NCI-H2227 treated with DMSO at 0.1 percent for 48 hours (cell line): ENCODE measurements around the gene KLK12.
A peak's percentile ranks its signal among the peaks of the same experiment; 100 is the strongest.
"Not testable (repeated sequence)": the region's sequence is repeated elsewhere in the genome, so short reads cannot be mapped to it uniquely, and the experiment has no call there.

Experiments
- DNase-seq: peaks from one replicate; lab custom pipeline; 2025; lab: John Stamatoyannopoulos, UW

The KLK12 gene

DNA sequence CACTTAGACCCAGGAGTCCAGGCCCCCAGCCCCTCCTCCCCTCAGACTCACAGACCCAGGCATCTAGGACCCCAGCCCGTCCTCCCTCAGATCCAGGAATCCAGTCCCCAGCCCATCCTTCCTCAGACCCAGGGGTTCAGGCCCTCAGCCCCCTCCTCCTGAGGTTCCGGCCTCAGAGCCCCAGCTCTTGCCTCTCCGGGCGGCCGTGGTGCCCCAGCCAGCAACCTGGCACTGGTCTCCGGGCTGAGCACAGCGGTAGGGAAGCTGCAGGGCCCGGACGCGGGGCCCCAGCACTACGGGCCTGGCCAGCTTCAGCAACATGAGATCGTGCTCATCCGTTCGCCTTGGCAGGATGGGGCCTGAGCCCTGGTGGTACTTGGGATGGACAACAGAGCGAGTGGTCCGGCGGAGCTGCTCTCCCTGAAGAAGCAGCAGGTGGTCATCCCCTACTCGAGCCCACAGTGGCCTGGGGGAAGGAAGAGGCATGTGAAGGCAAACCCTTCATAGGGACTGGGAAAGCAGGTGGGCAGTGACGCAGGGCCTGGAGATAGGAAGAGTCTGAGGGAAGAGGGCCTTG lies 19.0 kb downstream of the KLK12 start:
- DNase-seq: no peak

GRCh38 chr19:51014242-51014641 lies 20.6 kb downstream of the KLK12 start:
- DNase-seq: no peak

- no peak for DNase-seq
These were observed 22.1 kb downstream of the KLK12 start for GRCh38 chr19:51012661-51013190.

GRCh38 chr19:51010066-51010795 lies 24.6 kb downstream of the KLK12 start:
- no peak for DNase-seq

DNA sequence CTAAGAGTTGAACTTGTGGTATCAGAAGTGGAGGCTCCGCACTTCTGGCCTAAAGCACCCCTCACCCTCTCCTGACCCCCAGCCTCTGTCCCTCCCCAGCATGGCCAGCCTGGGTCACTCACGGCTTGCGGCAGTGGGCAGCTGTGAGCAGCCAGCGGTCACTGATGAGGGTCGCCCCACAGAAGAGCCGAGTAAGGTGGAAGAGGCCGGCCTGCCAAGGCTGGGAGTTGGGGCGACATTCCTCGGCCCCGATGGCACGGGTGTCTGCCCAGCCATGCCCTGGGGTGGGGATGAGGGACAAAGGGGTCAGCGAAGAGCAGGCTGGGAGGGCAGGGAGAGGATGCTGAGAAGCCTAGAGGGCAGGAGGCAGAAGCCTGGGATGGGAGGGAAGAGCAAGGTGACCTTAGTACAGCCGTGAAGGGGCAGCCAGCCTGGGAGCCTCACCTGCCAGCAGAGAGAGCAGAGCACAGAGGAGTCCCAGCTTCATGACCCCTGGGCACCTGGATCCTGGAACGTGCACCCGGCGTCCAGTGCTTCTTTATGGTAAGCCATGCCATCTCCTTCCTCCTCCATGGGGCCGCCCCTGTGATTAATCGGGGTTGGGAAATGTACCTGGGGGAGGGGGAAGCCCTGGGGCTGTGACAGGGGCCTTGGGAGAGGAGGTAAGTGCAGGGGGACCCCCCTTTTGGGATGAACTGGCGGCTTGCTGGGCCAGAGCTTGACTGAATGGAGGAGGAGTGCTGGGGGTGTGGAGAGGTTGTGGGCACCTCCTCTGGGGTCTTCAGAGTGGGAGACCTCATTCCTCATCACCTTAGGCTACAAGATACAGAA lies 25.5 kb downstream of the KLK12 start:
- no peak for DNase-seq

DNA sequence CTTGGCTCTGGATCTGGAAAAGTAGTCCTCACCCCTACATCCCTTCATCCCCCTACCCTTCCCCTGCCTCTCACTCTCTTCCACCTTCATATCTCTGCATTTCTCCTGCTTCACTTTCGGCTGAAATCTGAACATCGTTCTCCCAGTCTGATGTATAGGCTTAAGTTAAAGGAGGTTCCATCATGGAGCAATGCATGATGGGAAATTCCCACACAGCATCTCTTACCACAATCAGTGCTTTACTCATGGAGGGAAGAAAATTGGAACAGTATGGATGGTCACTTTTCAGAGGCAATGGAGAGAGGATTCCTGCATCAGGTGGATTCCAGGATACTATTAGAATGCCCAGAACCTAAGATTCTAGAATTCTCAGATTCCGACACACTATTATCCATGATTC lies 27.3 kb downstream of the KLK12 start:
- no peak for DNase-seq

DNA sequence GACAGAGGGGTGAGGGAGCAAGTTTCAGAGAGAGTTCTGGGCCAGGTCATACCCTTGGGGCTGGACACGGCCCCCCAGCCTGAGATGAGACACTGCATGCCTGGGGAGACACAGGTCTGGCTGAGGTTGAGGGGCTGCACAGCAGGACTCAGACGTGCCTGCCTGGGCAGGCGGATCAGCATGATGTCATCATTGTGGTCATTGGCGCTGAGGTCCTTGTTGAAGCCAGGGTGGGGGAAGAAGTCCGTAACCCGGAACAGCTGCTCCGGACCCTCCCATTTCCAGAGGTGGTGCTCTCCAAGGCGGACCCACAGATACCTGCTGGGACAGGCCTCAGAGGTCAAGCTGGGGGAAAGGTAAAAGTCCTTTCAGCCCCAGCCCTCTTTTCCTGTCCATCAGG lies 28.4 kb downstream of the KLK12 start:
- no peak for DNase-seq

DNA sequence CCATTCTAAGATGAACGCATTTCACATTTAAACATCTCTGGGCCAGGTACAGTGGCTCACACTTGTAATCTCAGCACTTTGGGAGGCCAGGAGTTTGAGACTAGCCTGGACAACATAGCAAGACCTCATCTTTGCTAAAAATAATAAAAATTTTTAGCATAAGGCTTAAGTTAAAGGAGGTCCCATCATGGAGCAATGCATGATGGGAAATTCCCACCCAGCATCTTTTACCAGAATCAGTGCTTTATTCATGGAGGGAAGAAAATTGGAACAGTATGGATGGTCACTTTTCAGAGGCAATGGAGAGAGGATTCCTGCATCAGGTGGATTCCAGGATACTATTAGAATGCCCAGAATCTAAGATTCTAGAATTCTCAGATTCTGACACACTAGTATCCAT lies 29.6 kb downstream of the KLK12 start:
- no peak for DNase-seq

GRCh38 chr19:51003316-51003715 lies 31.5 kb downstream of the KLK12 start:
- no peak for DNase-seq

DNA sequence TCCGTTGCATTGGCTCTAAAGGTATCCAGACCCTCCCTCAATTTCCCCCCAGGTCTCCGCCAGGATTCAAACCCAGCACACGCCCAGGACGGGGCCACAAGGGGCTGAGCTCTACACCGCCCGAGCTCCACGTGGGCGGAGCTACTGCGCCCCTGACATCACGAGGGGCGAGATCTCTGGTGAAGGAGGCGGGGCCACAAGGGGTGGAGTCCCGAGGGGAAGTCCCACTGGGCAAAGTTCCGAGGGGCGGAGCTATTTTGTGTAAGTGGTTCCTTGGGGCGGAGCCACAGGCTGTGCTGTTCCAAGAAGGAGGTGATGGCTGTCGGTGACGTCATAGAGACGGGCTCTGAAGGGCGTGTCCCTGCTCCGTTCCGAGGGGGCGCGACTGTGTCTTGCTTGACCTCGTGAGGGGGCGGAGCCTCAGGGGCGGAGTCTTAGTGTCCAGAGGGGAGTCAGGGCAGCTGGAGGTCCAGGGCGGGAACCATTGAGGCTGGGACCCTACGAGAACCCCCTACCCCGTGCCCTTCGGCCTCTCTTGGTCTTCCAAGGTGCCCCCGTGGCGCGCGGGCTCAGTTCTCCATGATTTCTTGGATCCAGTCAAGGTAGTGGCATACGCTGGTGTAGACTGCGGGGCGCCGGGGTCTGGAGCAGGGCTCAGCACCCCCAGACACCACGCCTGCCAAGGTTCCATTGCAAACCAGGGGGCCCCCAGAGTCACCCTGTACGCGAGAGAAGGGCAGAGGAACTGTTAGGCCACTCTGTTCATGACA lies 32.1 kb downstream of the KLK12 start:
- peak; percentile 2 for DNase-seq

DNA sequence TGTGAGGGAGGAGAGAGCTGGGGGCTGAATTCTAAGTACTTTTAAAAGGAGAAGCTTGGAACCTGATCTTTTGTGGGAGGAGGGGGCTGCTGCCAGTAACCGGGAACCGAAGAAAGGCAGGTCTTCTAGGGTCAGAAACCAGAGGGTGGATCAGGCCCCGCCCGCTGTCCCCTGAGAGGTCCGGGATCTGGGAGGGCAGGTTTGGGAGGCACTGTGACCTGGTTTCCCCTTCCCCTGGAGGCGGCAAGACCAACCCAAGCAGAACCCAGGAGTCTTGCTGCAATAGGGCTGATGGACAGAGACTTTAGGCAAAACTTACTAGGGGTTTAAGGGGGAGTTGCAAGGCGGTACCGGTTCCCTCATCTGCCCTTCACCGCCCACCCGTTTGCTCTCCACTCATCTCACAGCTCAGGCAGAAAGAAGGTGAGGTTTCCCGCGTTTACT lies 32.7 kb downstream of the KLK12 start:
- DNase-seq: no peak

DNA sequence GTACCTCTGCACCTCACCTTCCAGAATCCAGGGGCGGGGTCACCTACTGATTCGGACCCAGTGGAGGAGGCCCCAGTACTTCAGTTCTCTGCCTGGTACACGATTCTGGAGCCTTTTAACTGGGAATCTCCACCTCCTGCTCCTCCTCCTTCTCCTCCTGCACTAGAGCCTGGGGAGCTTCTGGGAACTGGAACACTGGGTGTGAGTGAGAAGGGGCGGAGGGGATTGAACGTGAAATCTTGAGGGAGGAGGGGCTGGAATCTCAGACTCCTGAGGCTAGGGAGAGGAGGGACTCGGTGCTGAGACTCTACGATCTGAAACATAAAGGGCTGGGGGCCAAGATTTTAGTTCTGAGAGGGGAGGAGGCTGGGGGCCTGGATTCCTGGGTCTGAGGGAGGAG lies 33.3 kb downstream of the KLK12 start, which contains the start of gene KLK8:
Gene KLK8, minus strand, starts transcription at position 90 of the 400 bp plus-strand sequence. CDS start 437 bp downstream, outside the sequence.
- no peak for DNase-seq

GRCh38 chr19:51000981-51001380 lies 33.8 kb downstream of the KLK12 start:
- DNase-seq: no peak

GRCh38 chr19:51000426-51000825 lies 34.4 kb downstream of the KLK12 start:
- DNase-seq: no peak

DNA sequence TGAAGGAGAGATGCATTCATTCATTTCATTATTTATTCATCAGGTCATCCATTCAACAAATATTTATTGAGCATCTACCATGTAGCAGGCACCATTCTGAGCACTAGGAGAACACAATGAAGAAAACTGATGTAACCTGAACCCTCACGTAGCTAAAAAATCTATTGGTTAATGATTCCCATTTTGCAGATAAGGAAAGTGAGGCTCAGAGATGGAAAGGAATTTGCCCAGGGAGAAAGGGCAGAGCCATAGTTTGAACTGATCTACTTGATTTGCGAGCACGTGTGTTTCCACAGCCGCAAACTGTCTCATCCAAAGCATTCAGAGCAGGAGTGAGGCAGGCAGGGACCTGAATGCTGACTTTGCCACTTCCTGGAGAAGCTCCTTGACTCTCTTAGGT lies 36.1 kb downstream of the KLK12 start:
- no peak for DNase-seq

GRCh38 chr19:50998061-50998460 lies 36.7 kb downstream of the KLK12 start:
- DNase-seq: no peak

DNA sequence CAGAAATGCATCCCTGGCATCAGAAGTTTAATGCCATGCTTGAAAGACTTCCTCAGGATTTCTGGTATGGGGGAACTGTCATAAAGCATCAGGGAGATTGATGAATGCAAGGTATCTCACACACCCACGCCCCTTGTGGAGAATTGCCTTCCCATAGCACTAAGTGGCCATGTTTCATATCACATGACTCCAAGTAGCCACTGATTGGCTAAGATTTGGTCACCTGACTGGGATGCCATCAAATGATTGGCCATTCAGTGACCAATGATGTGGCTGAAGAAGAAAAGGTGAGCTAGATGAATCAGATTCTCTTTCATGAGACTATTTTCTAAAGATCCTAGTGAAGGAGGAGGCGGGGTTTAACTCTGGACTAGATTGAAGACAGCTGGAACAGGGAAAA lies 40.7 kb downstream of the KLK12 start:
- DNase-seq: no peak

- no peak for DNase-seq
These were observed 42.2 kb downstream of the KLK12 start for GRCh38 chr19:50992666-50993035.

- not testable (repeated sequence) for DNase-seq
These were observed 50.4 kb downstream of the KLK12 start for GRCh38 chr19:50984416-50984815.

DNA sequence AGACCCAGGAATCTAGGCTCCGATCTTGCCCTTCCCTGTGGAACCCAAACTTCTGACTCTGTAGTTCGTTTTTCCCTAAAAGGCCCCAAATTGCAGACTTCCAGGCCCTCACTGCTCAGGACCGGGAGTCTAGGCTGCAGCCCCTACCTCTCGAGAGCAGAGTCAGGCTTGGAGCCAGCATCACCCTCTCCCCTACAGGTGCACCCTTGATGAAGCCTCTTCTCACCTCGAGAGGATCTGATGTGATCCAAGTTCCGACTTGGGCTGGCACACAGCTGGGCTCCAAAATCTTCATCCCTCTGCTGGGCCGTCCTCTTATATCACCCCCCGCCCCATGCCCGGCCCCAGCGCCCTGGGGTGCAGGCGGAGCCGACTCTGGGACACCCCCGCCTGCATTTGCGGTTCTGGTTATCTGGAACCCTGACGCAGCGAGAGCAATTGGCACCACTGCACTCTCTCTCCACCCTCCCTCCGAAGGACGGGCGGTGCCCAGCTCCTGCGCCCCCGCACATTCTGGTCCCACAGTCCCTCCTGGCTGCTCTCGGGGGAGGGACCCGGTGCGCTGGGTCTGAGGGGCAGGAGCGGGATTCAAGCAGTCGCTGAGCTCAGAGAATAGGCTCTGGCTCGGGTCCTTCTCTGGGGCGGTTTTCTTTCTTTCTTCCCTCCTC lies 51.0 kb downstream of the KLK12 start, which contains the start of gene KLK7:
Gene KLK7, minus strand, starts transcription at position 293 of the 668 bp plus-strand sequence. CDS start 1,518 bp downstream, outside the sequence.
- DNase-seq: no peak

GRCh38 chr19:50982186-50982585 lies 52.6 kb downstream of the KLK12 start:
- DNase-seq: no peak
